ENCODE results near the gene TNFSF18. TPM values are rescaled to one million over a fixed set of nuclear protein-coding genes. Genes with fewer than 3 reads are reported as not detected.

Gene TNFSF18
- total RNA-seq, 1 donor from 2014 or later: not detected

DNA sequence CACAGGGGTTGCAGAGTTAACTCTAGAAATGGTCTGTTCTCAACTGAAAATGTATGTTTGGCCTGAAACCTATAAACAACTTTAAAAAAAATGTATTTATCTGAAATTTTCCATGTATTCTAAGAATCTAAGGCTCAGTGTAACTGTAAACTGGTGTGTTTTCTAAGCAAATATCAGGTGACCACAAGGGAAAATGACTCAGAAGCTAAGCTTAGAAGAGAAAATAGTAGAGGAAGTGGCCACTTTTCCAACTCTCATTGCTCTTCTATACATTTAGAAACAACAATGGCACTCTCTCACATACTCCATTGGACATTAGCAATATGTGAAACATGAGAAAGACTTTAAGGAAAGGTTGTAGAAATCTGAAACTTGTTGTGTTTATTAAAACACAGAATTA is 7.5 kb downstream of the TNFSF18 start:
- intact Hi-C loops (cut with DNase I): no loop called here

DNA sequence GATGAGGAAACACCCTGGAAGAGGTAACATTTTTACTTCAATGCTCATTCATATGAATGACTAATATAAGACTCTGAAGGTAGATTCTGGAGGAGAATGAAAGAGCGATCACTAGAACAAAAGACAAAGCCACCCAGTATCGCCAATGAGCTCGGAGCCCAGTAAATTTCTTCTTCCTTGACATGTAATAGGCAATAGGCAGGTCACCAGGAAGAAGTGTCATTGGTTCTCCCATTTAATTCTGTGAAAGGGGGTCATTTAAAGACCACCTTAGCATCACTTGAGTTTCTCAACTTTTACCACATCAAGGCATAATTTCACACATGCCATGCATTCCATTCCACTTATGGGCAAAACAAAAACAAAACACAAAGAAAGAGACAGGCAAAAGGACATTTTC is 7.9 kb downstream of the TNFSF18 start:
- TF ChIP-seq POLR2A (IDR thresholded peaks at IDR 0.05) (no peak), POLR2AphosphoS5 (IDR thresholded peaks at IDR 0.05; ENCODE audit: insufficient read depth in 1 of 2, low read depth in 1 of 2) (no peak)
- TF ChIP-seq, protein P1, sequence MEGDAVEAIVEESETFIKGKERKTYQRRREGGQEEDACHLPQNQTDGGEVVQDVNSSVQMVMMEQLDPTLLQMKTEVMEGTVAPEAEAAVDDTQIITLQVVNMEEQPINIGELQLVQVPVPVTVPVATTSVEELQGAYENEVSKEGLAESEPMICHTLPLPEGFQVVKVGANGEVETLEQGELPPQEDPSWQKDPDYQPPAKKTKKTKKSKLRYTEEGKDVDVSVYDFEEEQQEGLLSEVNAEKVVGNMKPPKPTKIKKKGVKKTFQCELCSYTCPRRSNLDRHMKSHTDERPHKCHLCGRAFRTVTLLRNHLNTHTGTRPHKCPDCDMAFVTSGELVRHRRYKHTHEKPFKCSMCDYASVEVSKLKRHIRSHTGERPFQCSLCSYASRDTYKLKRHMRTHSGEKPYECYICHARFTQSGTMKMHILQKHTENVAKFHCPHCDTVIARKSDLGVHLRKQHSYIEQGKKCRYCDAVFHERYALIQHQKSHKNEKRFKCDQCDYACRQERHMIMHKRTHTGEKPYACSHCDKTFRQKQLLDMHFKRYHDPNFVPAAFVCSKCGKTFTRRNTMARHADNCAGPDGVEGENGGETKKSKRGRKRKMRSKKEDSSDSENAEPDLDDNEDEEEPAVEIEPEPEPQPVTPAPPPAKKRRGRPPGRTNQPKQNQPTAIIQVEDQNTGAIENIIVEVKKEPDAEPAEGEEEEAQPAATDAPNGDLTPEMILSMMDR (IDR thresholded peaks at IDR 0.05): no peak
- Histone ChIP-seq H3K27ac (no peak overlapping the region), H3K9me3 (no peaks in the 10 kb centered on the region), H3K27me3 (no peaks in the 10 kb centered on the region), H3K4me3 (no peak overlapping the region), H3K36me3 (no peaks in the 10 kb centered on the region), H3K4me1 (no peaks in the 10 kb centered on the region)
- DNase-seq (ENCODE audit: extremely low spot score in 2 of 2): no peak
- intact Hi-C loops (cut with DNase I): no loop called here

More for the DNA sequence above, 7.5 kb downstream of the TNFSF18 start:
- Histone ChIP-seq H3K27ac (no peak overlapping the region), H3K4me1 (no peaks in the 10 kb centered on the region), H3K4me3 (no peak overlapping the region), H3K36me3 (no peaks in the 10 kb centered on the region), H3K9me3 (no peaks in the 10 kb centered on the region), H3K27me3 (no peaks in the 10 kb centered on the region)
- no peak for DNase-seq (ENCODE audit: extremely low spot score in 2 of 2)
- TF ChIP-seq, protein P1 (IDR thresholded peaks at IDR 0.05): no peak
- TF ChIP-seq POLR2AphosphoS5 (IDR thresholded peaks at IDR 0.05; ENCODE audit: insufficient read depth in 1 of 2, low read depth in 1 of 2): no peak
- TF ChIP-seq POLR2A (IDR thresholded peaks at IDR 0.05): no peak

DNA sequence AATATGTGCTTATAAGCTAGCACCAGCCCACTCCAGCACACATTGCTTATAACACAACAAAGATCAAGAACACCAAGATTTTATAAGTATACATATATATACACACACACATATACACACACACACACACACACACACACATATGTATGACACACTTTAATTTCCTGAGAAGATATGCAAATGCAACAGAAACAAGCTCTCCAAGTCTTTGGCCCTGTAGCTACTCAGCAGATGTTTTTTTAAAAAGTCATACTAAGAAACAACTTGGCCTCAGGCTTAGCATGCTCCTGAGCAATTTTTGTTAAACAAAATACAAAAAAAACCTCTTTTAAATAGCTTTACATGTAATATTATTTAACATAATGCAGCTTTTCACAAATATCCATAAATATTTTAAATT is 11.1 kb downstream of the TNFSF18 start:
- intact Hi-C loops (cut with DNase I): no loop called here
- Histone ChIP-seq H3K4me1 (no peaks in the 10 kb centered on the region), H3K36me3 (no peaks in the 10 kb centered on the region), H3K9me3 (no peaks in the 10 kb centered on the region), H3K27ac (no peak overlapping the region), H3K27me3 (no peaks in the 10 kb centered on the region), H3K4me3 (no peak overlapping the region)
- TF ChIP-seq POLR2AphosphoS5 (IDR thresholded peaks at IDR 0.05; ENCODE audit: insufficient read depth in 1 of 2, low read depth in 1 of 2) (no peak), POLR2A (IDR thresholded peaks at IDR 0.05) (no peak)
- TF ChIP-seq, protein P1 (IDR thresholded peaks at IDR 0.05): no peak
- no peak for DNase-seq (ENCODE audit: extremely low spot score in 2 of 2)

DNA sequence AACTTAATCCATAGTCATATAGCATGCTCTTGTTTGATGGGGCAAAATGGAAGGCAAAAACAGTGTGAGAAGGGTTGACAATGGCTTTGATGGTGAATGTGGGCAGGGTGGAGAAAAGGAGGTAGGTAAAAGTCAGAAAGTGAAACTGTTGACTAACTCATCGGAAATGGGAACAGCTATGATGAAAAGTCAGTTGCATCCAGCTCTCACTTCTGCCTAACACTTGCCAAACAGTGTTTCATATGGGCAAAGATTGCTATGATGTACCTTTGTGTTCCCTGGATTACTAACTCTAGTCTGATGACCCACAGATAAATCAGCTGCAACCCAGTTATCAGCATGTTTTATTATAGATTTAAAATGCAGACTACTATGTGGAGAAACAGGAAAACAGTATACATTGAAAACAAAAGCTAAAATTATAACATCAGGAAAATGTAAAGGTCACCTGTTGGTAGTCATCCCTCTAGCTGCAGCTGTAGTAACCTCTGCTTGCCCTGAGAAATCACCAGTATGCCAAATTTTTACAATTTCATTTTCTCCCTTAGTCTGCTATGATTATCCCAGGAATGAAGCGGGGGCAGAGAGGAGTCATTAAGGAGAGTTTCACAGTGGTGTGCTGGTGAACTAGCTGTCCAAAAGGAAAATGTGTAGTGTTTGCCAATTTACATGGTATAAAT is 11.7 kb downstream of the TNFSF18 start:
- Histone ChIP-seq H3K9me3 (no peaks in the 10 kb centered on the region), H3K27me3 (no peaks in the 10 kb centered on the region), H3K4me3 (no peak overlapping the region), H3K27ac (no peak overlapping the region), H3K4me1 (no peaks in the 10 kb centered on the region), H3K36me3 (no peaks in the 10 kb centered on the region)
- TF ChIP-seq POLR2AphosphoS5 (IDR thresholded peaks at IDR 0.05; ENCODE audit: insufficient read depth in 1 of 2, low read depth in 1 of 2) (no peak), POLR2A (IDR thresholded peaks at IDR 0.05) (no peak)
- TF ChIP-seq, protein P1 (IDR thresholded peaks at IDR 0.05): no peak
- DNase-seq (ENCODE audit: extremely low spot score in 2 of 2): no peak
- intact Hi-C loops (cut with DNase I): no loop called here

DNA sequence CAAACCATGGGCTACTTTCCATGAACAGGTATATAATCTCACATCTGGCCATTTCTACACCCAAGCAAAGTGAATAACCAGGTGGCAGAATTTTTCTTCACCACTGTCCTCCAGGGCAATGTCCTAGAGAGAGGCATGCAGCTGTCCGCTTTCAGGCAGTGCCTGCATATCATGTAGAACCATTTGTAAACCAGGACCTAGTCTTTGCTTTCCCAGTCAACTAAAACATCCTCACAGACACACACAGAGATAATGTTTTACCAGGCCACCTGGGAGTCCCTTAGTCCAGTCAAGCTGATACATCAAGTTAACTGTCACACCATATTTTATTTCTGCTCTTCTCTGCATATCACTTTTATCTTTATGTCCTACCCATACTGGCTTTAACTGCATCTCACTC is 26.2 kb downstream of the TNFSF18 start:
- intact Hi-C loops (cut with DNase I): no loop called here
- Histone ChIP-seq H3K36me3 (no peaks in the 10 kb centered on the region), H3K27ac (no peak overlapping the region), H3K4me1 (no peaks in the 10 kb centered on the region), H3K4me3 (no peak overlapping the region), H3K9me3 (no peaks in the 10 kb centered on the region), H3K27me3 (no peaks in the 10 kb centered on the region)
- TF ChIP-seq POLR2AphosphoS5 (IDR thresholded peaks at IDR 0.05; ENCODE audit: insufficient read depth in 1 of 2, low read depth in 1 of 2) (no peak), POLR2A (IDR thresholded peaks at IDR 0.05) (no peak)
- TF ChIP-seq, protein P1 (IDR thresholded peaks at IDR 0.05): no peak
- no peak for DNase-seq (ENCODE audit: extremely low spot score in 2 of 2)
